ENCODE measurements around the gene SMG5.

- TF ChIP-seq, protein P1, sequence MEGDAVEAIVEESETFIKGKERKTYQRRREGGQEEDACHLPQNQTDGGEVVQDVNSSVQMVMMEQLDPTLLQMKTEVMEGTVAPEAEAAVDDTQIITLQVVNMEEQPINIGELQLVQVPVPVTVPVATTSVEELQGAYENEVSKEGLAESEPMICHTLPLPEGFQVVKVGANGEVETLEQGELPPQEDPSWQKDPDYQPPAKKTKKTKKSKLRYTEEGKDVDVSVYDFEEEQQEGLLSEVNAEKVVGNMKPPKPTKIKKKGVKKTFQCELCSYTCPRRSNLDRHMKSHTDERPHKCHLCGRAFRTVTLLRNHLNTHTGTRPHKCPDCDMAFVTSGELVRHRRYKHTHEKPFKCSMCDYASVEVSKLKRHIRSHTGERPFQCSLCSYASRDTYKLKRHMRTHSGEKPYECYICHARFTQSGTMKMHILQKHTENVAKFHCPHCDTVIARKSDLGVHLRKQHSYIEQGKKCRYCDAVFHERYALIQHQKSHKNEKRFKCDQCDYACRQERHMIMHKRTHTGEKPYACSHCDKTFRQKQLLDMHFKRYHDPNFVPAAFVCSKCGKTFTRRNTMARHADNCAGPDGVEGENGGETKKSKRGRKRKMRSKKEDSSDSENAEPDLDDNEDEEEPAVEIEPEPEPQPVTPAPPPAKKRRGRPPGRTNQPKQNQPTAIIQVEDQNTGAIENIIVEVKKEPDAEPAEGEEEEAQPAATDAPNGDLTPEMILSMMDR (optimal IDR thresholded peaks at IDR 0.05 in 1 of 3, IDR thresholded peaks at IDR 0.05 in 1 of 3, conservative IDR thresholded peaks at IDR 0.05 in 1 of 3; ENCODE audit: extremely low read depth in 1 of 3, insufficient read depth in 2 of 3, low read length in 3 of 3) = no peak
- TF ChIP-seq EZH2 (IDR thresholded peaks at IDR 0.05; ENCODE audit: low read length) = no peak
These were observed 3.4 kb upstream of the SMG5 start for GRCh38 chr1:156286061-156286460.
